Fibroblast of mammary gland (primary cell): Measurements from ENCODE around the gene GMDS.

ENCODE experiments used
- DNase-seq: peaks from one replicate; pipeline ENCODE4 v3.0.0-alpha.2; 2010; ENCODE audit warnings: low read depth
- H3K4me3 ChIP-seq: 2 replicates; pipeline ENCODE4 v1.5.1; 2011; ENCODE audit warnings: low read depth, mild to moderate bottlenecking, low read length, moderate library complexity; ENCODE audit not compliant: control insufficient read depth
- TF ChIP-seq, protein P1 (sequence below): conservative IDR thresholded peaks from 2 replicates; pipeline ENCODE4 v1.5.1; 2011; ENCODE audit warnings: low read depth, low read length, inconsistent platforms; ENCODE audit not compliant: control insufficient read depth, insufficient read depth

Gene GMDS

DNA sequence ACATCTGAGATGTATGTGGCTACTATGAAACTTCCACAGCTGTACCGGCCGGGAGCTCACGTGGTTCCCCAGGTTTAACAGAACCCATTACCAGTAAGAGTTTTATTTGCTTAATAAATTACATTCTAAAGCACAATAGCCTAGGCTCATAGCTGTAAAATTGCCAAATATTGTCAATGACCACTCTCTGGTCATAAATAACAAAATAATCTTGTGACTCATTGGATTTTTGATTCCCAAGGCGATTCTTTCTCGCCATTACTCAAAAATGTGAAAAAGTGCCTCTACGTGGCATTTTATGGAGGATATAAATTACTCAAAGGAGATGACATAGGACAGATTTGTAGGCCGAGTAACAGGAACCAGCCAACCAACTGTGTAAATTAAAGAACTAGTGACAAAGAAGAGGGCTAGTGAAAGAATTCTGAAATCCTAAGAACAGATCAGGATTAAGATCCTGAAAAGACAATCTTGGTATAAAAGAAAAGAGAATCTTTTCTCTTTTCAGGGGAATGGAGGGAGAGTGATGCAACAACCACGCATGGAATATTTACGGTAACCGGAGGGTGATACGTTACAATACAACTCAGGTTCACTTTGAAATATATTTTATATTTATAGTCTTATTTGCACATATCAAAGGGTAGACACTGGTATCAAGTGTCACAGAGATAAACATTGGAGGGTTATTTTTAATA is 436.0 kb downstream of the GMDS start:
- TF ChIP-seq, protein P1, sequence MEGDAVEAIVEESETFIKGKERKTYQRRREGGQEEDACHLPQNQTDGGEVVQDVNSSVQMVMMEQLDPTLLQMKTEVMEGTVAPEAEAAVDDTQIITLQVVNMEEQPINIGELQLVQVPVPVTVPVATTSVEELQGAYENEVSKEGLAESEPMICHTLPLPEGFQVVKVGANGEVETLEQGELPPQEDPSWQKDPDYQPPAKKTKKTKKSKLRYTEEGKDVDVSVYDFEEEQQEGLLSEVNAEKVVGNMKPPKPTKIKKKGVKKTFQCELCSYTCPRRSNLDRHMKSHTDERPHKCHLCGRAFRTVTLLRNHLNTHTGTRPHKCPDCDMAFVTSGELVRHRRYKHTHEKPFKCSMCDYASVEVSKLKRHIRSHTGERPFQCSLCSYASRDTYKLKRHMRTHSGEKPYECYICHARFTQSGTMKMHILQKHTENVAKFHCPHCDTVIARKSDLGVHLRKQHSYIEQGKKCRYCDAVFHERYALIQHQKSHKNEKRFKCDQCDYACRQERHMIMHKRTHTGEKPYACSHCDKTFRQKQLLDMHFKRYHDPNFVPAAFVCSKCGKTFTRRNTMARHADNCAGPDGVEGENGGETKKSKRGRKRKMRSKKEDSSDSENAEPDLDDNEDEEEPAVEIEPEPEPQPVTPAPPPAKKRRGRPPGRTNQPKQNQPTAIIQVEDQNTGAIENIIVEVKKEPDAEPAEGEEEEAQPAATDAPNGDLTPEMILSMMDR, result no peak
- DNase-seq, result no peak
- H3K4me3 ChIP-seq, result no peak overlapping the region

DNA sequence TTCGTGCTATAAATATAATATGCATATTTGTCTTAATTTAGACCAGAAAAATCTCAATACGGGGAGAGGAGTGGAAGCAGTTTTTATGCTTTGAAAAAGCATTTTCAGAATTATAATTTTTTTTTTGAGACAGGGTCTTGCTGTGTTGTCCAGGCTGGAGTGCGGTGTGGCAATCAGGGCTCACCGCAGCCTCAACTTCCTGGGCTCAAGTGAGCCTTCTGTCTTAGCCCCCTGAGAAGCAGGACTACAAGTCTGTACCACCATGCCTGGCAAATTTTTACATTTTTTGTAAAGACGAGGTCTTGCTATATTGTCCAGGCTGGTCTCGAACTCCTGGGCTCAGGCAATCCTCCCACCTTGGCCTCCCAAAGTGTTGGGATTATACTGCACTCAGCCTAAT is 438.5 kb downstream of the GMDS start:
- H3K4me3 ChIP-seq, result no peak overlapping the region
- TF ChIP-seq, protein P1, result no peak
- DNase-seq, result no peak

DNA sequence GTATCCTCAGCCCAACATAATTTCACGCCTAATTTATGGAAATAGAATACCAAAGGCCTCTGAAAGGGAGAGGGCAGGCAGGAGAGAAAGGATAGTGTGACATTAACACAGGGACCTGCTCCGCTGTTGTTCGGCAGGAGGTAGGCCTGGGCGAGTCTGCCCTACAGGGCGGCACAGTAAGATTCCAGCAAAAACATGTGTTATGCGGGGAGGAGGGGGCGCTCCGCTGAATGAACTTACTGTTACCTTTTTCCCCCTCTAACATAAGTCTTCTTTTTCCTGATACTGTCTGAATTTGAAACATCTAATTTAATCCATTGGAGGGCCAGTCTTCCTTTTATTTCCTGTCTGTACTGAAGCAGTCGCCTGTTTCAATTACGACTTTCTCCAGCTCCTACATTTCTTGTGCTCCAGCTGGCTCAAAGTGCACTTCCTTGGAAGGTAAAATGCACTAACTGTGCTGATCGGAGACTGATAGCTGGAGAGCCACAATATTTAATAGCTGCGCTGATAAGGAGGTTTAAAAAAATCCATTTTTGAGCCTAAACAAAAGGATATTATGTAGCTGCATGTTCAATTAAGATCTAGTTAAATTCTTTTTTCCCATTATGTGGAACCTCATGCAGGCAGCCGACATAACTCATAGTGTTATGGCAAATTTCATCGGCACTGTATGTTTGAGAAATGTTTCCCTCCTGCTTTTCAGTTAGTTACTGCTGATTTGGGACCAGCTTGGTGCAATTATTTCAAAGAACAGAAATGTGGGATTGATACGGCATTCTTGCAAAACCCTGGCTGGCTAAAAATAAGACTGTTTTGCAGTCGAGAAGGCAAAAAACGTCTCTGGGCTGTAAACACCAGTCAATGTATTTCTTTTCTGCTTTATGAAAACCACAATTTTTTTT is 442.7 kb downstream of the GMDS start:
- H3K4me3 ChIP-seq, result no peak overlapping the region
- TF ChIP-seq, protein P1, result no peak
- no peak for DNase-seq

DNA sequence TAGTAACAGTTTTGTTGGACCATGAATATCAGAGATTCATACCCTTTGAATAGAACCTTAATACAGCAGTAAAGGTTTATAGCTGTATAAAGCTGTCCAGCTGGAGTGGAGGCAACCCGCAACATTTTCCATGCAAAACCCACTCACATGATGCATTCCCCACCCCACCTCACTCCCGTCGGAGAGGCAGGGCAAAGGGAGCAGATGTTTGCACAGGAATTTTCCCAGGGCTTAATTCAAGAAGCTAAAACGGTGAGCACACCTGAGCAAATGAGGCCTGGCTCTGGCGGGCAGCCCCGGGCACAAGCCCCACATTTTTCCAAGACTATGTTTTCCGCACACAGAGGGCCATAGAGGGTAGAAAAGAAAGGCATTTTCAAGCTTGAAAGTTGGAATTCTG is 444.0 kb downstream of the GMDS start:
- DNase-seq, result no peak
- TF ChIP-seq, protein P1, result no peak
- no peak overlapping the region for H3K4me3 ChIP-seq

DNA sequence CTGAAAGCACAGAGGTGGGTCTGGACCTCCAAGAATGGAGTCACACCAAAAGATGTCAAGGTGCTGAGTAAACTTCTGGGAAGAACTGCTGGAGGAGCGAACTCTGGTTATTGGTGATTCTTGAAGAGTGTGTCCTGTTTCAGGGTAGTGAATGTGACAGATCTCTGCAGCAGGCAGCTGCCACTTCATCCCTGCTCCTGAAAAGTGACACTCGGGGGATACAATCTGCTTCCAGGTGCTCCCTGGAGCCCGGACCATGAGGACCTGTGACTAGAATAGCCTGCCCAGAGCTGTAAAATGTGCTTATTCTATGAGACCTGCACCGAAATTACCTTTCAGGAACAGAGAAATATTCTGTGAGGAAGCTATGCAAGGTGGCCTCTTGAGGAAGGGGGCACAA is 444.6 kb downstream of the GMDS start:
- no peak for DNase-seq
- H3K4me3 ChIP-seq, result no peak overlapping the region
- TF ChIP-seq, protein P1, result no peak

DNA sequence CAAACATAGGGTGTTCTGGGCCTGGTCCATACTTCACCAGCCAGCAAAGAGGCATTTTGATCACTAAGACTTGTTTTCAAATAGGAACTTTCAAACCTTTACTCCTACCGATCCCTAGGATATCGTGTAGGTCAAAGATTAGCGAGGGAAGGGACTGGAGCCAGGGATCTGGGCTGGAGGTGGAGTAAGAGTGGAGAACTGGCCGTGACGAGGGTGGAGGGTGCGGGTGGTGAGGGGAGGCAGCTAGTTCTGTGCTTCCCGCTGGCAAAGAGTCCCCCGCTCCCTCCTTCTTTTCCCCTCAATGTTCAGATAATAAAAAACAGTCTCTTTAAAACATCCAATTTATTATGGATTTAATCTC is 446.5 kb downstream of the GMDS start:
- DNase-seq, result no peak
- no peak overlapping the region for H3K4me3 ChIP-seq
- TF ChIP-seq, protein P1, result no peak
